Thymus (tissue), 11 donors: ENCODE measurements around the gene PDGFRB. TPM values are rescaled to one million over a fixed set of nuclear protein-coding genes. Genes with fewer than 3 reads are reported as not detected.

ENCODE experiments used
- DNase-seq, 9 donors: peaks; one replicate each; pipeline ENCODE4 v3.0.0-alpha.2; 2013; ENCODE audit warnings: low spot score in 9 of 9, low read depth in 6 of 9, missing footprints in 1 of 9
- H3K27ac ChIP-seq, 2 donors: one replicate each; pipeline ENCODE4 v1.5.1; 2013; ENCODE audit warnings: control low read depth in 1 of 2, low read depth in 1 of 2, low read length in 1 of 2, mild to moderate bottlenecking in 1 of 2, moderate library complexity in 1 of 2
- H3K27me3 ChIP-seq, 2 donors: one replicate each; pipeline ENCODE4 v1.5.1; 2013; ENCODE audit warnings: low read length in 1 of 2; ENCODE audit not compliant: control insufficient read depth in 2 of 2, insufficient read depth in 1 of 2
- H3K36me3 ChIP-seq, 2 donors: one replicate each; pipeline ENCODE4 v1.5.1; 2013; ENCODE audit warnings: low read length in 1 of 2, mild to moderate bottlenecking in 1 of 2, moderate library complexity in 1 of 2; ENCODE audit not compliant: control insufficient read depth in 2 of 2, insufficient read depth in 2 of 2
- H3K4me1 ChIP-seq, 2 donors: one replicate each; pipeline ENCODE4 v1.5.1; 2013; ENCODE audit warnings: low read length in 2 of 2; ENCODE audit not compliant: control insufficient read depth in 2 of 2, insufficient read depth in 2 of 2
- H3K4me3 ChIP-seq, 2 donors: one replicate each; pipeline ENCODE4 v1.5.1; 2013; ENCODE audit warnings: low read length in 2 of 2, control low read depth in 1 of 2, mild to moderate bottlenecking in 1 of 2
- H3K9me3 ChIP-seq, 2 donors: one replicate each; pipeline ENCODE4 v1.5.1; 2013; ENCODE audit warnings: low read length in 1 of 2, mild to moderate bottlenecking in 1 of 2; ENCODE audit not compliant: control insufficient read depth in 2 of 2, insufficient read depth in 1 of 2
- WGBS: extraction: QIAGEN DNeasy Blood & Tissue Kit; methylation state at CpG from one replicate; pipeline ENCODE4 v1.1.7; 2013; 5-methylcytosine and 5-hydroxymethylcytosine counted together
- polyA plus RNA-seq: library from polyadenylated mRNA; stranded (reverse); fragments of 200-250 nt; gene quantifications from one replicate; pipeline ENCODE4 v1.2.3, GENCODE V29; 2013
- total RNA-seq: library from RNA; stranded (reverse); fragments of 120-200 nt; gene quantifications from one replicate; pipeline ENCODE4 v1.2.4, GENCODE V29; 2013
- donor health status: healthy.

PDGFRB gene
- total and polyA plus RNA-seq, 2 donors, result 6.0 to 8.6 TPM

DNA sequence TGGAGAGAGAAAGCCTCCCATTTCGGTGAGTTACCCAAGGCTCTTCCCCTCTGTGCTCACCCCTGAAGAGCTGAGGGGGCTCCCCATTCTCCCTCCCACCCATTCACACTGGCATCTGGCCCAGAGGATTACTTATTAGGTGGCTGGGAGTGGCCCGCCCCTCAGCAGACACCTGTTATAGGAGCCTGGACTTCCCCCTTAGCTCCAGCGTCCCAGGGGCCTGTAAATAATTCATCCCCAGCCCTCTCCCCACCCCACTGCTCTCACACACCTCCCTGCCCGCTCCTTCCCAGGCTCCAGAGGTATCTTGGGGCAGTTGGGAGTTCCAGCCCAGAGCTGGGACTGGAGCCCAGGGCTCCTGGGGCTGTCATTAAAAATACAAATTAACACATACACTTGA is 22.6 kb upstream of the PDGFRB start:
- DNase-seq, result no peak
- no peaks in the 10 kb centered on the region for H3K4me1 ChIP-seq
- 54% methylated on average over 4 of the region's 4 CpGs for WGBS
- H3K9me3 ChIP-seq, result no peaks in the 10 kb centered on the region
- no peak overlapping the region for H3K4me3 ChIP-seq
- peaks cover 0 to 3% of the 10 kb centered on the region in 2 donors for H3K27me3 ChIP-seq
- no peak overlapping the region for H3K27ac ChIP-seq
- no peaks in the 10 kb centered on the region for H3K36me3 ChIP-seq

DNA sequence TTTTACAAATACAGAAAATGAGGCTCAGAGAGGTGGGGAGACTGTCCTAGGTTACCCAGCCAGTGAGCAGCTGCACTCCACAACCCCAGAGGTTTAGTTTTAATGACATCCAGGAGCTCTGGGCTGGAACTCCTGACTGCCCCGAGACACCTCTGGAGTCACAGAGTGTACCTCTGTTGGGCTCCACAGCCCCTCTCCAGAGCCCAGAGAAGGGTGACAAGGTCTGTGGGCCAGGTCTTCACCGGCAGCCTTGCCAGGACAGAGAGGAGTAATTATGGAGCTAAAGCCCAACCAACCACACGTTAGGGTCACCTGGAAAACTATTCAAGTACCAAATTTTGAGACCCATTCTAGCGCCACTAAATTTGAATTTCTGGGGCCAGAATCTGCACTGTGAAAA is 22.1 kb upstream of the PDGFRB start:
- H3K4me3 ChIP-seq, result no peak overlapping the region
- no peak for DNase-seq
- no peaks in the 10 kb centered on the region for H3K9me3 ChIP-seq
- no peaks in the 10 kb centered on the region for H3K36me3 ChIP-seq
- WGBS, result 95% methylated on average over 4 of the region's 4 CpGs
- peaks cover 0 to 5% of the 10 kb centered on the region in 2 donors for H3K27me3 ChIP-seq
- H3K27ac ChIP-seq, result no peak overlapping the region
- no peaks in the 10 kb centered on the region for H3K4me1 ChIP-seq

DNA sequence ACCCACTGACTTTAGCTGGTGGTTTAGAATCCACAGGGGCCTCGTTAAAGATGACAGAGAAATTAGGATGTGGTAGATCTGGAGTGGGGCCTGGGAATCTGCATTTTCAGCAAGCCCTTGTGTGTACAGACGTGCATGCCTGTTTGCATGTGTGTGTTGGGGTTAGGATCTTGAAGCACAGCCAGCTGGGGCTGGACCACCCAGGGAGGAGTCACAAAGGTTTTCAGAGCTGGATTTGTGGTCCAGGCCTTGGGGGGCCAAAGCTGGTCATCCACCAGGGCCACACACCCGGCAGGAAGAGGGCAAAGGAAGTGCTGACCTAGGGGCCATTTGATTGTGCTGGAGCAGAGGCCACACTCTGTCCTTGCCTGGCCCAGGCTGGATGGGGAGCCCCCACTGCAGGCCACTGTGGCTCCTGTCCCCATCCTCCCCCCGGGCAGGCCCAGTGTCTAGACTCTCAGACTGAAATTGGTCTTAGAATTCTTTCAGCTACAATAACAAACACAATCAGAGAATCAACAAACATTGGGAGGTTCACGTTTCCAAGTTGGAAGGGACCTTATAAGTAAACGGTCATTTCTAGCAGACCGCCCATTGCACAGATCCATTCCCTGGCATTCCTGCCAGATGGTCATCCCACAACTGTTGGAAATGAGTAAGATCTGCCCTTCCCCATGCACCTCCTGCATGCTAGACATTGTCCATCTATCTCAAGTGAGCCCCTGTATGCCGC is 21.3 kb upstream of the PDGFRB start:
- DNase-seq, result no peak
- Histone ChIP-seq H3K27me3 (peaks cover 0 to 5% of the 10 kb centered on the region in 2 donors), H3K36me3 (no peaks in the 10 kb centered on the region), H3K9me3 (no peaks in the 10 kb centered on the region), H3K4me1 (no peaks in the 10 kb centered on the region), H3K4me3 (no peak overlapping the region), H3K27ac (no peak overlapping the region)
- 89% methylated on average over 8 of the region's 8 CpGs for WGBS

DNA sequence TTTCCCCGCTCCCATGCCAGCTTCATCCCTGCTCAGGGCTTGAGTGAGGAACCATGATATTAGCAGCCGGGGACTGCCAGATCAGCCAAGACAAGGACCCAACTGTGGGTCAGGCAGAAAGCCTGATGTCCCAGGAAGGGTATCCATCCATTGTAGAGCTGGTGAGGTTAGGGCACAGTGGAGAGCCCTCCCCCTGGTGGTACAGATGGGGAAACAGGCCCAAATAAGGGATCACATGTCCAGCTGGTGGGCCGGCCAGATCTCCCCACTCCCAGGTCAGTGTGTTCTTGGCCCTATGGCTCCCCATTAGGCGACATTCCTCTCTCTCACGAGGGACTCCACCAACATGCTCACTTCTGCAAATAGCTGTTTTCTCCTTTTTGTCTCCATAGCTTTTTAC is 19.9 kb upstream of the PDGFRB start:
- no peak for DNase-seq
- 87% methylated on average over 5 of the region's 5 CpGs for WGBS
- H3K27ac ChIP-seq, result no peak overlapping the region
- no peaks in the 10 kb centered on the region for H3K9me3 ChIP-seq
- peaks cover 0 to 13% of the 10 kb centered on the region in 2 donors for H3K27me3 ChIP-seq
- no peak overlapping the region for H3K4me3 ChIP-seq
- H3K4me1 ChIP-seq, result no peaks in the 10 kb centered on the region
- no peaks in the 10 kb centered on the region for H3K36me3 ChIP-seq

DNA sequence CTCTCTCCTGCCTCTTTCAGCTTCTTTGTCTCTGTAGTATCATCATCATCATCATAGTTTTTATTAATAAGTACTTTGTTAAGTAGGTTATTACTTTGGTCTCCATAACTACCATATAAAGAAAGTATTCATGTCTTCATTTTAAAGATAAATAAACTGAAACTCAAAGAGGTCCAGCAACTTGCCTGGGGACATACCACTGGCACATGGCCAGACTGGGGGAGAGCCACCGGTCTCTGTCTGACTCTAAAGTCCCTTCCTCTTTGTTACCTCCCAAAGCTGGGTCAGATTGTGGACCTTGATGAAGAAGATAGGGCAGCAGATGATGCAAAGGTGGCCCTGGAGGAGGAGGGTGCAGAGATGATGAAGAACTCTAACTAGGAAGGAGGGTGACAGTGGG is 19.4 kb upstream of the PDGFRB start:
- H3K4me1 ChIP-seq, result no peaks in the 10 kb centered on the region
- WGBS, result 93% methylated on average over 1 of the region's 1 CpG
- DNase-seq, result no peak
- H3K9me3 ChIP-seq, result no peaks in the 10 kb centered on the region
- H3K4me3 ChIP-seq, result no peak overlapping the region
- H3K27ac ChIP-seq, result no peak overlapping the region
- peaks cover 0 to 17% of the 10 kb centered on the region in 2 donors for H3K27me3 ChIP-seq
- H3K36me3 ChIP-seq, result no peaks in the 10 kb centered on the region

- no peaks in the 10 kb centered on the region for H3K9me3 ChIP-seq
- no peak overlapping the region for H3K27ac ChIP-seq
- H3K36me3 ChIP-seq, result no peaks in the 10 kb centered on the region
- H3K4me1 ChIP-seq, result no peaks in the 10 kb centered on the region
- 95% methylated on average over 6 of the region's 6 CpGs for WGBS
- peaks cover 0 to 24% of the 10 kb centered on the region in 2 donors for H3K27me3 ChIP-seq
- DNase-seq, result no peak
- H3K4me3 ChIP-seq, result no peak overlapping the region
Observed at GRCh38 chr5:150174285-150174684, 18.6 kb upstream of the PDGFRB start.

- H3K9me3 ChIP-seq, result no peaks in the 10 kb centered on the region
- no peaks in the 10 kb centered on the region for H3K4me1 ChIP-seq
- no peak overlapping the region for H3K27ac ChIP-seq
- no peaks in the 10 kb centered on the region for H3K36me3 ChIP-seq
- 89% methylated on average over 3 of the region's 3 CpGs for WGBS
- DNase-seq, result no peak
- H3K27me3 ChIP-seq, result peaks cover 8 to 35% of the 10 kb centered on the region in 2 donors
- no peak overlapping the region for H3K4me3 ChIP-seq
Observed at GRCh38 chr5:150173161-150173560, 17.5 kb upstream of the PDGFRB start.

GRCh38 chr5:150172556-150172955 is 16.9 kb upstream of the PDGFRB start:
- no peak for DNase-seq
- 95% methylated on average over 4 of the region's 4 CpGs for whole genome bisulfite sequencing
- Histone ChIP-seq H3K9me3 (no peaks in the 10 kb centered on the region), H3K27ac (no peak overlapping the region), H3K4me3 (no peak overlapping the region), H3K4me1 (no peaks in the 10 kb centered on the region), H3K27me3 (peaks cover 13 to 41% of the 10 kb centered on the region in 2 donors), H3K36me3 (no peaks in the 10 kb centered on the region)

GRCh38 chr5:150172145-150172544 is 16.5 kb upstream of the PDGFRB start:
- WGBS, result 80% methylated on average over 1 of the region's 1 CpG
- no peaks in the 10 kb centered on the region for H3K9me3 ChIP-seq
- no peak for DNase-seq

More at GRCh38 chr5:150172145-150172544, 16.5 kb upstream of the PDGFRB start:
- Histone ChIP-seq H3K27ac (no peak overlapping the region), H3K36me3 (no peaks in the 10 kb centered on the region), H3K4me3 (no peak overlapping the region), H3K27me3 (peaks cover 17 to 45% of the 10 kb centered on the region in 2 donors), H3K4me1 (peaks cover 0 to 3% of the 10 kb centered on the region in 2 donors)
